BE2C (cell line): Measurements from ENCODE around the gene UBAP1L.

Experiments used
- DNase-seq: peaks from one replicate; pipeline ENCODE4 v3.0.0-alpha.2; 2020
- H3K27me3 ChIP-seq: fragments of 250-450 bp; sonication (Bioruptor Pico); 2 replicates; pipeline ENCODE4 v1.5.1; 2020; ENCODE audit warnings: mild to moderate bottlenecking
- H3K36me3 ChIP-seq: fragments of 250-450 bp; sonication (Bioruptor Pico); 2 replicates; pipeline ENCODE4 v1.5.1; 2020; ENCODE audit warnings: mild to moderate bottlenecking
- H3K4me1 ChIP-seq: fragments of 250-450 bp; sonication (Bioruptor Pico); 2 replicates; pipeline ENCODE4 v1.5.1; 2020
- H3K4me3 ChIP-seq: 2 replicates; pipeline ENCODE4 v1.5.1; 2011; ENCODE audit warnings: low read depth, low read length
- H3K9me3 ChIP-seq: fragments of 250-450 bp; sonication (Bioruptor Pico); 2 replicates; pipeline ENCODE4 v1.5.1; 2020
- TF ChIP-seq, protein P1 (sequence below): IDR thresholded peaks from 2 replicates; pipeline ENCODE4 v1.5.1; 2012; ENCODE audit warnings: mild to moderate bottlenecking, low read depth, low read length

The UBAP1L gene

DNA sequence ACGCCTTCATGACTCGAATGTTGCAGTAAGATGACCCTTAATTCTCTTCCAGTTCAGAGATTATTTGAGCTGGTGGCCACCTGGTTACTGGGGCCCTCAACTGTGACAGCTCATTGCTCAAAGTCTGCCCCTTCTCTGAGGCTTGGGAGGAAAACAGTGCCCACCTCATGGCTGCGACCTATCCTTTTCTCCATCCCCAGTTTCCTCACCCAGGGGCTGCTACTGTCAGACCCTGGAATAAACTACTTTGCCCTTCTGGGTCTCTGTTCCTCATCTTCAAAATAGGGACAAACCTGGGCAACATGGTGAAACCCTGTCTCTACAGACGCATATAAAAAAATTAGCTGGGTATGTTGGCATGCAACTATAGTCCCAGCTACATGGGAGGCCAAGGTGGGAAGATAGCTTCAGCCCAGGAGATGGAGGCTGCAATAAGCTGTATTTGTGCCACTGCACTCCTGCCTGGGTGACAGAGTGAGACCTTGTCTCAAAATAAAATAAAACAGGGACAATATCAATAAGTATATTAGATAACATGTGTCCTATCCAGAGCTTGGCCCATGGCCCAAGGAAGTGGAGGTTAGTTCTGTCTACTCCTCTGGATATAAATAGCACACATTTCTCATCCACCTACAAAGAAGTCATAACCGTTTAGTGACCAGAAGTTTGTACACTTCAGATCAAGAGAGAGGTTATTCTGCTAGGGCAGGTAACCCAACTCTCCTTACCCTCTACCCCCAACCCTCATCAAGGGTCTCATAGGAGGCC, 45.0 kb downstream of the UBAP1L start:
- DNase-seq, result no peak
- no peaks in the 10 kb centered on the region for H3K36me3 ChIP-seq
- no peaks in the 10 kb centered on the region for H3K27me3 ChIP-seq
- TF ChIP-seq, protein P1, sequence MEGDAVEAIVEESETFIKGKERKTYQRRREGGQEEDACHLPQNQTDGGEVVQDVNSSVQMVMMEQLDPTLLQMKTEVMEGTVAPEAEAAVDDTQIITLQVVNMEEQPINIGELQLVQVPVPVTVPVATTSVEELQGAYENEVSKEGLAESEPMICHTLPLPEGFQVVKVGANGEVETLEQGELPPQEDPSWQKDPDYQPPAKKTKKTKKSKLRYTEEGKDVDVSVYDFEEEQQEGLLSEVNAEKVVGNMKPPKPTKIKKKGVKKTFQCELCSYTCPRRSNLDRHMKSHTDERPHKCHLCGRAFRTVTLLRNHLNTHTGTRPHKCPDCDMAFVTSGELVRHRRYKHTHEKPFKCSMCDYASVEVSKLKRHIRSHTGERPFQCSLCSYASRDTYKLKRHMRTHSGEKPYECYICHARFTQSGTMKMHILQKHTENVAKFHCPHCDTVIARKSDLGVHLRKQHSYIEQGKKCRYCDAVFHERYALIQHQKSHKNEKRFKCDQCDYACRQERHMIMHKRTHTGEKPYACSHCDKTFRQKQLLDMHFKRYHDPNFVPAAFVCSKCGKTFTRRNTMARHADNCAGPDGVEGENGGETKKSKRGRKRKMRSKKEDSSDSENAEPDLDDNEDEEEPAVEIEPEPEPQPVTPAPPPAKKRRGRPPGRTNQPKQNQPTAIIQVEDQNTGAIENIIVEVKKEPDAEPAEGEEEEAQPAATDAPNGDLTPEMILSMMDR, result no peak
- H3K4me1 ChIP-seq, result peaks cover 4% of the 10 kb centered on the region; the same call in 1 of the 2 replicates
- H3K4me3 ChIP-seq, result no peak overlapping the region
- H3K9me3 ChIP-seq, result no peaks in the 10 kb centered on the region

DNA sequence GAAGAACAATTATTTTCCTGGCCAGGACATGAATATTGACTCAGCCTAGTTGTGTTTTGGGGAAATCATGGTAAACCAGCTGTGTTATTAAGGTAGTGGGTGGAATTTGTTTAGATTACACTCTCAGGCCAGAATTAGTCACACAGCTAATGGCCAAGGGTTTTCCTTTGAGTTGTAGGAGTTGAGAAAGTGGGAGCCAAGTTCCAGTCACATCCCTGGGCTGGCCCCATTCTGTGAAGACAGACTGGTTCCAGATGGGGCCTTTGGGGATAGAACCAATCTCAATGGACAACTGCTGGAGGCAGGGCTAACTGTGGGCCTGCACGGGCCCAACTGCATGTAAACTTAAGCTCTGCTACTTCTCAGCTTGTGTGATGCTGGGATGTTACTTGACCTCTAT, 45.8 kb downstream of the UBAP1L start:
- Histone ChIP-seq H3K4me1 (peaks cover 4% of the 10 kb centered on the region; the same call in 1 of the 2 replicates), H3K36me3 (no peaks in the 10 kb centered on the region), H3K4me3 (no peak overlapping the region), H3K27me3 (no peaks in the 10 kb centered on the region), H3K9me3 (no peaks in the 10 kb centered on the region)
- DNase-seq, result no peak
- TF ChIP-seq, protein P1, result no peak

DNA sequence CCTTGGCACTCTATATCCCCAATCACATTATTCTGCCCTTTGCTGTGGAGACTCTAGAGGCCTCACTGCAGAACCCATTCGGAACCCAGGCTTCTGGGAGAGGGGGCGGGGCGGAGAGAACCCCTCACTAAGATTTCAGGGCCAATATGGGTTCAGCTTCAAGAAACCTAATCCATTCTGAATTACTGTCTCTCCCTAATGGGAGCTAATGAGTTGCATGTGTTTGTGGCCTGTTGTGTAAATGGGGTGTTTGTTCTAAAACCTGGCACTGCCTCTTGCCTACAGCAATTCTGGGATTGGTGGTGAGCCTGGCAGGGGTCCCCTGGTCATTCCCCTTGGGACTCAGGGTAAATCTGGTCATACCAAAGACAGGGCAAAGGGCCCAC, 46.6 kb downstream of the UBAP1L start:
- DNase-seq, result no peak
- Histone ChIP-seq H3K36me3 (no peaks in the 10 kb centered on the region), H3K9me3 (no peaks in the 10 kb centered on the region), H3K27me3 (no peaks in the 10 kb centered on the region), H3K4me1 (peaks cover 4% of the 10 kb centered on the region; the same call in 1 of the 2 replicates), H3K4me3 (no peak overlapping the region)
- TF ChIP-seq, protein P1, result no peak

DNA sequence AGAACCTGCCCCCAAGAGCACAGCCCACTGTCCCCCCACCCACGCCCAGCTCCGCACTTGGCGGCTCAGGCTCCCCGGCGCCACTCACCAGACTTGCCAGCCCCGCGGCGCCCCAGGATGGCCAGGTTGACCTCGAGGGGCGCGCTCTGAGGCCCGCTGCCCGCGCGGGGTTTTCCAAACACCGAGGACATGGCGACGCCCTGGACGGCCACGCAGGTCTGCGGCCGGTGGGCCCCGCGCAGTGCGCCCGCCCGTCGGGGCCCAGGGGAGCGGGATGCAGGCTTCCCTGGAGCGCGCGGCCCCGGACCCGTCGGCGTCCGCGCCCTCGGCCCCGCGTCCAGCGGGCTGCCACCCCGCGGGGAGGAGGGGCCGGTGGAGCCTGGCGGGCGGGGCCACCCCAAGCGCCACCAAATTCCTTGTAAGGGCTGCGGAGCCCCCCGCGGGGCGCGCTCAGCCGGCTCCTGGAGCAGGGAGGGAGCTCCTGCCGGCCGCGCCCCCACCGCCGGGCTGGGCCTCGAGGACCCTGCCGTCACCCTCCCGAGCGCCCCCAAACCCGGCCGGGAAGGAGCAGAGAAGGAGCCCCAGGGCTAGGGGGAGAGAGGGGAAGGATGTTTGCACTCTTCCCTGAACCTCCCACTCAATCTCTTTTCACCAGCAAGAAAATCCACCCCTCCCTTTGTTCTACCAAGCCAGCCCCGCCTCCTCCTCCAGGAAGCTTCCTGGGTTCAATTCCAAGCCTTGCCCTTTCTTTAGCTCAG, 47.2 kb downstream of the UBAP1L start, which contains the start of gene RASL12:
TSS of gene RASL12 (minus strand) at position 347 of the 758 bp plus-strand sequence. CDS start at position 191, 156 bp downstream.
- no peaks in the 10 kb centered on the region for H3K27me3 ChIP-seq
- no peaks in the 10 kb centered on the region for H3K9me3 ChIP-seq
- H3K4me3 ChIP-seq, result no peak within 1 kb of the TSS
- TF ChIP-seq, protein P1, result no peak
- H3K4me1 ChIP-seq, result peaks cover 4% of the 10 kb centered on the region; the same call in 1 of the 2 replicates
- H3K36me3 ChIP-seq, result no peaks in the 10 kb centered on the region
- DNase-seq, result no peak

DNA sequence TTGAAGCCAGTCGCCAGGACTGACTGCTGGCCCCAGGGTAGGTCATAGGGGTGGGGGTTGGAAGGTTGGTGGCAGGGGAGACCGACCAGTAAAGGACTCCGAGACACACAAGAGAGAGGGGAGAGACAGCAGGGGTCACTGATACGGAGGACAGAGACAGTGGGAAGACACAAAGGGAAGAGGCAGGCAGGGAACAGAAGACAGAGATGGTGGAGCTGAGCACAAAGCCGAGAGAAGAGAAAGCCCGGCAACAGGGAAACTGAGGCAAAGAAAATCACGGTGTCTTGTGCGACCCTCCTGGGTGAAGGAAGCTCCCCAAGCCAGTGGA, 47.7 kb downstream of the UBAP1L start:
- TF ChIP-seq, protein P1, result no peak
- Histone ChIP-seq H3K4me1 (peaks cover 4% of the 10 kb centered on the region; the same call in 1 of the 2 replicates), H3K27me3 (no peaks in the 10 kb centered on the region), H3K4me3 (no peak overlapping the region), H3K9me3 (no peaks in the 10 kb centered on the region), H3K36me3 (no peaks in the 10 kb centered on the region)
- DNase-seq, result no peak
